HUES48 (cell line): Measurements from ENCODE around the gene RSPH3.
"Not testable (repeated sequence)": the region's sequence is repeated elsewhere in the genome, so short reads cannot be mapped to it uniquely, and the experiment has no call there.

Experiments
- H3K27ac ChIP-seq: one replicate; pipeline ENCODE4 v1.7.0; 2013; ENCODE audit warnings: low read depth, low read length, inconsistent platforms
- H3K27me3 ChIP-seq: 2 replicates; pipeline ENCODE4 v1.6.1; 2013; ENCODE audit warnings: mild to moderate bottlenecking, low read length; ENCODE audit not compliant: control insufficient read depth, insufficient read depth
- H3K36me3 ChIP-seq: 2 replicates; pipeline ENCODE4 v1.6.1; 2013; ENCODE audit warnings: low read length; ENCODE audit not compliant: control insufficient read depth, insufficient read depth
- H3K4me1 ChIP-seq: 2 replicates; pipeline ENCODE4 v1.6.1; 2013; ENCODE audit warnings: mild to moderate bottlenecking, low read length; ENCODE audit not compliant: control insufficient read depth, insufficient read depth
- H3K4me3 ChIP-seq: 2 replicates; pipeline ENCODE4 v1.5.1; 2013; ENCODE audit warnings: mild to moderate bottlenecking, low read depth, low read length
- H3K9ac ChIP-seq: 2 replicates; pipeline ENCODE4 v1.6.1; 2013; ENCODE audit warnings: mild to moderate bottlenecking, low read depth, low read length, moderate library complexity
- H3K9me3 ChIP-seq: 2 replicates; pipeline ENCODE4 v1.6.1; 2013; ENCODE audit warnings: low read length; ENCODE audit not compliant: control insufficient read depth, insufficient read depth

RSPH3 gene

GRCh38 chr6:159002432-159003155 is 2.6 kb upstream of the RSPH3 start:
- Histone ChIP-seq H3K4me1 (peaks cover 11% of the 10 kb centered on the region), H3K27ac (no peak overlapping the region), H3K36me3 (no peaks in the 10 kb centered on the region), H3K4me3 (no peak overlapping the region), H3K9ac (no peak overlapping the region; the same call in 1 of the 2 replicates), H3K27me3 (no peaks in the 10 kb centered on the region), H3K9me3 (no peaks in the 10 kb centered on the region)

GRCh38 chr6:158999154-158999665 is 792 bp downstream of the RSPH3 start:
- Histone ChIP-seq H3K27me3 (no peaks in the 10 kb centered on the region), H3K27ac (peak overlapping the region; percentile 42), H3K4me1 (peaks cover 11% of the 10 kb centered on the region), H3K9me3 (no peaks in the 10 kb centered on the region), H3K4me3 (peak overlapping the region; percentile 93), H3K9ac (no peak overlapping the region), H3K36me3 (no peaks in the 10 kb centered on the region)

- H3K27ac ChIP-seq: no peak overlapping the region
- no peaks in the 10 kb centered on the region for H3K36me3 ChIP-seq
- H3K4me3 ChIP-seq: no peak overlapping the region
- peaks cover 11% of the 10 kb centered on the region; the same call in 1 of the 2 replicates for H3K4me1 ChIP-seq
- no peak overlapping the region for H3K9ac ChIP-seq
- H3K9me3 ChIP-seq: no peaks in the 10 kb centered on the region
- no peaks in the 10 kb centered on the region for H3K27me3 ChIP-seq
Measured at GRCh38 chr6:158996856-158997255, 3.1 kb downstream of the RSPH3 start.

GRCh38 chr6:158993639-158994038 is 6.4 kb downstream of the RSPH3 start:
- no peaks in the 10 kb centered on the region for H3K4me1 ChIP-seq
- no peaks in the 10 kb centered on the region for H3K27me3 ChIP-seq
- no peaks in the 10 kb centered on the region for H3K36me3 ChIP-seq
- no peaks in the 10 kb centered on the region for H3K9me3 ChIP-seq
- no peak overlapping the region for H3K4me3 ChIP-seq
- H3K9ac ChIP-seq: no peak overlapping the region
- no peak overlapping the region for H3K27ac ChIP-seq

DNA sequence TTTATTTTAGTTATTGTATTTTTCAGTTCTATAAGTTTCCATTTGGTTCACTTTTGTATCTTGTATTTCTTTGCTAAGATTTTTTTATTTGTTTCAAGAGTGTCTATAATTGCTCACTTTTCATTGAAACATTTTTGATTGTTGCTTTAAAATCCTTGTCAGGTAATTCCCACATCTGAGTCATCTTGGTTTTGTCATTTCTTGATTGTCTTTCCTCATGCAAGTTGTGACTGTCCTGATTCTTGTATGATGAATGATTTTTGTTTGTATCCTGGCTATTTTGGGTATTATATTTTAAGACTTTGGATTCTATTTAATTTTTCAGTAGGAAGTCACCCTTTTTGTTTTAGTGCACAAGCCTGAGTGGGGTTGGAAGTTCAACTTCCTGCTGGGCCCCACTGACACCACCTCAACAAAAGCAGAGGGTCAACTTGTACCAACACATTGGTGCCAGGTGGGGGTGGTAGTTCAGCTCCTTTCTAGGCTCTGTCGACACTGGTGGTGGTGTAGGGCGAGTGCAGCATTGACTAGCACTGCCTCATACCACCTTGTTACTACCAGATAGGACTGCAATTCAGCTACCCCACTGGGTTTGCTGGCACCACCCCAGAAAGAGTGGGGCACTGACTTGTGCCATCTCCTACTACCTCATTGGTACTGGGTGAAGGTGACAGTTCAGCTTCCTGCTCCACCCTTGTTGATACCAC is 8.8 kb downstream of the RSPH3 start:
- no peaks in the 10 kb centered on the region for H3K4me1 ChIP-seq
- no peaks in the 10 kb centered on the region for H3K36me3 ChIP-seq
- no peaks in the 10 kb centered on the region for H3K27me3 ChIP-seq
- no peak overlapping the region for H3K27ac ChIP-seq
- H3K9ac ChIP-seq: no peak overlapping the region
- no peaks in the 10 kb centered on the region for H3K9me3 ChIP-seq
- H3K4me3 ChIP-seq: no peak overlapping the region

- H3K9ac ChIP-seq, H3K9me3 ChIP-seq, H3K27ac ChIP-seq, H3K27me3 ChIP-seq, H3K4me3 ChIP-seq, H3K36me3 ChIP-seq, H3K4me1 ChIP-seq: not testable (repeated sequence)
Measured at GRCh38 chr6:158989711-158990110, 10.3 kb downstream of the RSPH3 start.

DNA sequence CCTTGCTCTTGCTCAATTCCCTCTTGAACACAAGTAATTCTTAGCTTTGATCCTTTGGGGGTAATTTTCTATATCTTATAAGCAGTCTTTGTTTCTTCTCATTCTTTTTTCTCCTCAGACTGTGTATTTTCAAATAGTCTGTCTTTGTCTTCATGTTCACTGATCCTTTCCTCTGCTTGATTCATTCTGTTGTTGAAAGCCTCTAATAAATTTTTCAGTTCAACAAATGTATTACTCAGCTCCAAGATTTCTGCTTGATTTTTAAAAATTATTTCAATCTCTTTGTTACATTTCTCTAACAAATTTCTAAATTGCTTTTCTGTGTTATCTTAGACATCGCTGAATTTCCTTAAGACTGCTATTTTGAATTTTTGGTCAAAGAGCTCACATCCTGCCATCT is 11.5 kb downstream of the RSPH3 start:
- no peaks in the 10 kb centered on the region for H3K36me3 ChIP-seq
- no peak overlapping the region for H3K9ac ChIP-seq
- H3K4me3 ChIP-seq: no peak overlapping the region
- H3K4me1 ChIP-seq: no peaks in the 10 kb centered on the region
- H3K27ac ChIP-seq: no peak overlapping the region
- no peaks in the 10 kb centered on the region for H3K27me3 ChIP-seq
- H3K9me3 ChIP-seq: no peaks in the 10 kb centered on the region

DNA sequence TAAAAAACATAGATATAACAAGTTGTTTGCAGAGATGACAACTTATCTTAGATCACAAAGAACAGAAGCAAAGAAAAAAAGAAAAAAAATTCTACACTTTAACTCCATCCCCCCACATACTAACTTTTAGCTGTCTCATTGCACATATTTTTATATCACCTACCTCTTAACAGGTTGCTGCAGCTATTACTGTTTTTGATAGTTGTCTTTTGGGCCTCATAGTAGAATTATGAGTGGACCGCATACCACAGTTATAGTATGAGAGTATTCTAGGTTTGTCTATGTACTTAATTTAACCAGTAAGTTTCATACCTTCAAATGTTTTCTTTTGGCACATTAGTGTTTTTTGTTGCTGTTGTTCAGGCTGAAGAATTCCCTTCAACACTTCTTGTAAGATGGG is 12.3 kb downstream of the RSPH3 start:
- no peaks in the 10 kb centered on the region for H3K9me3 ChIP-seq
- no peaks in the 10 kb centered on the region for H3K36me3 ChIP-seq
- H3K27ac ChIP-seq: no peak overlapping the region
- no peak overlapping the region for H3K9ac ChIP-seq
- no peaks in the 10 kb centered on the region for H3K4me1 ChIP-seq
- no peak overlapping the region for H3K4me3 ChIP-seq
- no peaks in the 10 kb centered on the region for H3K27me3 ChIP-seq

DNA sequence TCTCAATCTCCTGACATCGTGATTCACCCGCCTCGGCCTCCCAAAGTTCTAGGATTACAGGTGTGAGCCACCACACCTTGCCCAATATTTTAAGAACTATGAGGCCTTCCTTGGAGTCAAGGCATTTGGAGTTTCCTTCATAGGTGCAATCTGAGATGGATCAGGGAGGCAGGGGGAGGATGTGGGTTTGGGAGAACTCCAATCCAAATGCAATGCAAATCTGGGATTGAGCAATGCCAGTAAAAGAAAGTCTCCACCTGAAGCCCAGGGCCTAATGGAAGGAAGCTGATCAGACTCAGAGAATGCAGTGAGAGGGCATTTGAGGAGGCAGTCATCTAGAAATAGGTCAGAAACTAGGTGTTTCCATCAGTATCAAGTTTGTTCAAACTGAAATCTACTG is 21.2 kb downstream of the RSPH3 start:
- Histone ChIP-seq H3K27me3 (no peaks in the 10 kb centered on the region), H3K27ac (no peak overlapping the region), H3K9me3 (no peaks in the 10 kb centered on the region), H3K36me3 (no peaks in the 10 kb centered on the region), H3K4me1 (no peaks in the 10 kb centered on the region), H3K4me3 (no peak overlapping the region), H3K9ac (no peak overlapping the region)

DNA sequence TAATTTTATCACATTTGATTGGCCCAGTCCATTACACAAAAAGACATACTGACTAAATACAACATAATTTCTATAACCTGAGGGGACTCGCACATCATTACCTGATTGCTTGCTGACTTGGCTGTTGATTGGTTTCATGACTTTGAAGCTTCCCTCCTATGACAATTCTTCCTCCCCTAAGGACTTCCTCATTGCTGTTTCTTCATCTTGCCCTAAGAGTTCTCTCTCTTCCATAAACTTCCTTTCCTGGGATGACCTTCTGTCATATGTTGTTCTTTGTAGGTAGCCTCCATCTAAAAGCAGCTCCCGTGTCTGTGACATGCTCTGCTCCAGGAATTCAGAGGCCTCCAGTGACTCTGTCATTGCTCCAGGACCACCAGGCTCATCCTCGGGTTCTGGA is 22.6 kb downstream of the RSPH3 start:
- H3K27ac ChIP-seq: no peak overlapping the region
- H3K9ac ChIP-seq: no peak overlapping the region
- H3K4me1 ChIP-seq: no peaks in the 10 kb centered on the region
- H3K9me3 ChIP-seq: no peaks in the 10 kb centered on the region
- H3K4me3 ChIP-seq: no peak overlapping the region
- H3K36me3 ChIP-seq: no peaks in the 10 kb centered on the region
- no peaks in the 10 kb centered on the region for H3K27me3 ChIP-seq
